ENCODE measurements around the gene SLC25A27.
"Not testable (repeated sequence)": the region's sequence is repeated elsewhere in the genome, so short reads cannot be mapped to it uniquely, and the experiment has no call there.

The SLC25A27 gene

GRCh38 chr6:46629691-46630090 is 23.1 kb upstream of the SLC25A27 start:
- no peak for DNase-seq (ENCODE audit: low read depth)
- H3K27me3 ChIP-seq (replicated peaks; ENCODE audit: control insufficient read depth, insufficient read depth, low read length) = no peaks in the 10 kb centered on the region
- H3K9ac ChIP-seq (ENCODE audit: low read length) = no peak overlapping the region
- peaks cover 5% of the 10 kb centered on the region for H3K4me1 ChIP-seq (ENCODE audit: control insufficient read depth, insufficient read depth, low read length)
- H3K4me3 ChIP-seq (ENCODE audit: low read length) = no peak overlapping the region
- H3K36me3 ChIP-seq (ENCODE audit: control insufficient read depth, insufficient read depth, low read length, severe bottlenecking) = no peaks in the 10 kb centered on the region
- H3K9me3 ChIP-seq (ENCODE audit: control insufficient read depth, low read length) = no peaks in the 10 kb centered on the region

DNA sequence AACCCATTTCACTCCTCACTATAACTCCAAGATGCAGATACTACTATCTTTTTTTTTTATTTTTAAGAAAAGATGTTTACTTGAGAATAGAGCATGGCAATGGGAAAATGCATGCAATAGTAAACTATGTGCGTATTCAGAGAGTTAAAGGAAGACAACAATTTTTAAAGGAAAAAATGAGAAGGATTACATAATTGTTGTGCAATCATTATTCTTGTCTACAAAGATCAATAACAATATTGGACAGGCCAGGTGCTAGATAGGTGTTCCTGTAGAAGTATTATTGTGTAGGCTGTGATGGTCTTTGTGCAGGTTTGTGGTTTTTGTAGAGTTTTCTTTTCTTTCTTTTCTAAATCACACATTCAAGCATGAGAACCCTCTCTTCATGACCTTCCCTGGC is 20.7 kb upstream of the SLC25A27 start:
- Histone ChIP-seq H3K9ac (ENCODE audit: low read length) (no peak overlapping the region), H3K4me3 (ENCODE audit: low read length) (no peak overlapping the region), H3K4me1 (ENCODE audit: control insufficient read depth, insufficient read depth, low read length) (peaks cover 6% of the 10 kb centered on the region), H3K9me3 (ENCODE audit: control insufficient read depth, low read length) (no peaks in the 10 kb centered on the region), H3K27me3 (replicated peaks; ENCODE audit: control insufficient read depth, insufficient read depth, low read length) (no peaks in the 10 kb centered on the region), H3K36me3 (ENCODE audit: control insufficient read depth, insufficient read depth, low read length, severe bottlenecking) (no peaks in the 10 kb centered on the region)
- no peak for DNase-seq (ENCODE audit: low read depth)

DNA sequence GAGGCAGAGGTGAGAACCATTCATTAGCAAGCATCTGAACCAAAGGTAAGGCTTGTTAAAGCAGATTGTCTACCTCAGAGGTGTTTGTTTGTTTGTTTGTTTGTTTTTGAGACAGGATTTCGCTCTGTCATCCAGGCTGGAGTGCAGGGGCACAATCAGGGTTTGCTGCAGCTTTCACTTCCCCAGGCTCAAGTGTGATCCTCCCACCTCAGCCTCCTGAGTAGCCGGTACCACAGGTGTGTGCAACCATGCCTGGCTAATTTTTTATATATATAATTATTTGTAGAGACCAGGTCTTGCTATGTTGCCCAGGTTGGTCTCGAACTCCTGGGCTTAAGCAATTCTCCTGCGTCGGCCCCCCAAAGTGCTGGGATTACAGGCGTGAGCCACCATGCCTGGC is 17.3 kb upstream of the SLC25A27 start:
- no peaks in the 10 kb centered on the region for H3K27me3 ChIP-seq (replicated peaks; ENCODE audit: control insufficient read depth, insufficient read depth, low read length)
- DNase-seq (ENCODE audit: low read depth) = no peak

DNA sequence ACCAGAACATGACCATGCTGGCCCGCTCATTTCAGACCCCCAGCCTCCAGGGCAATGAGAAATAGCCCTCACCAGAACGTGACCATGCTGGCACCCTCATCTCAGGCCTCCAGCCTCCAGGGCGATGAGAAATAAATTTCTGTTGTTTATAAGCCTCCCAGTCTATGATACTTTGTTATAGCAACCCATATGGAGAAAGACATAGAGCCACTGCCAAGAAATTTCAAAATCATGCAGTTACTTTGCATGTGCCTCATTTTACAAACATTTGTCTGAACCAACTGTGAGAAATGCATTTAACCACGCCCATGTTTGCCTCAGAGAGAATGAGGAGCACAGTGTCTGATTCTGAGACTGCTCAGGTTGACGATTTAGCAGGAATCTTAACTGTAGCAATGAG is 15.6 kb upstream of the SLC25A27 start:
- Histone ChIP-seq H3K36me3 (ENCODE audit: control insufficient read depth, insufficient read depth, low read length, severe bottlenecking) (no peaks in the 10 kb centered on the region), H3K4me3 (ENCODE audit: low read length) (peak overlapping the region; percentile 23), H3K4me1 (ENCODE audit: control insufficient read depth, insufficient read depth, low read length) (peaks cover 12% of the 10 kb centered on the region), H3K9ac (ENCODE audit: low read length) (no peak overlapping the region), H3K27me3 (replicated peaks; ENCODE audit: control insufficient read depth, insufficient read depth, low read length) (no peaks in the 10 kb centered on the region), H3K9me3 (ENCODE audit: control insufficient read depth, low read length) (no peaks in the 10 kb centered on the region)
- DNase-seq (ENCODE audit: low read depth) = peak; percentile 97

More for the DNA sequence above, 17.3 kb upstream of the SLC25A27 start:
- H3K4me3 ChIP-seq (ENCODE audit: low read length) = no peak overlapping the region
- H3K4me1 ChIP-seq (ENCODE audit: control insufficient read depth, insufficient read depth, low read length) = peaks cover 12% of the 10 kb centered on the region
- H3K36me3 ChIP-seq (ENCODE audit: control insufficient read depth, insufficient read depth, low read length, severe bottlenecking) = no peaks in the 10 kb centered on the region
- H3K9me3 ChIP-seq (ENCODE audit: control insufficient read depth, low read length) = no peaks in the 10 kb centered on the region
- no peak overlapping the region for H3K9ac ChIP-seq (ENCODE audit: low read length)

DNA sequence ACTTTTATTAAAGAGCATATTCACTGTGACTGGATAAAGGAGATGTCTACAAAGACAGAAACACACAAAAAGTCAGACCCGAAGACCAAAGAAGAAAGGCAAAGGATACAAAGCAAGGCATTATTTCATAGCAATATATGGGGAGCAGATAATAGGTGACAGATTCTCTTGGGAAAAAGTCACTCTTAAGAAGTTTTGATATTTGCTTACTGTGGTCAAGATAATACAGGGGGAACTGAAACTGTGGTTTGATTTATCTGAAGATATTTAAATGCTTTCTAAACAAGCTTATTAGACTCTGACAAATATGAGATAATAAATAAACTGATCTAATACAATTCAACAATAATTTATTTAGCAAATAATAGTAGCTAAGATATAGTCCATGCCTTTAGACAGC is 14.8 kb upstream of the SLC25A27 start:
- Histone ChIP-seq H3K9ac (ENCODE audit: low read length) (no peak overlapping the region), H3K27me3 (replicated peaks; ENCODE audit: control insufficient read depth, insufficient read depth, low read length) (no peaks in the 10 kb centered on the region), H3K9me3 (ENCODE audit: control insufficient read depth, low read length) (no peaks in the 10 kb centered on the region), H3K36me3 (ENCODE audit: control insufficient read depth, insufficient read depth, low read length, severe bottlenecking) (no peaks in the 10 kb centered on the region), H3K4me1 (ENCODE audit: control insufficient read depth, insufficient read depth, low read length) (peaks cover 12% of the 10 kb centered on the region), H3K4me3 (ENCODE audit: low read length) (no peak overlapping the region)
- DNase-seq (ENCODE audit: low read depth) = no peak

GRCh38 chr6:46638650-46639049 is 14.1 kb upstream of the SLC25A27 start:
- no peak for DNase-seq (ENCODE audit: low read depth)
- no peaks in the 10 kb centered on the region for H3K36me3 ChIP-seq (ENCODE audit: control insufficient read depth, insufficient read depth, low read length, severe bottlenecking)
- H3K4me1 ChIP-seq (ENCODE audit: control insufficient read depth, insufficient read depth, low read length) = peaks cover 12% of the 10 kb centered on the region
- no peaks in the 10 kb centered on the region for H3K27me3 ChIP-seq (replicated peaks; ENCODE audit: control insufficient read depth, insufficient read depth, low read length)
- H3K9me3 ChIP-seq (ENCODE audit: control insufficient read depth, low read length) = no peaks in the 10 kb centered on the region
- no peak overlapping the region for H3K4me3 ChIP-seq (ENCODE audit: low read length)
- no peak overlapping the region for H3K9ac ChIP-seq (ENCODE audit: low read length)

DNA sequence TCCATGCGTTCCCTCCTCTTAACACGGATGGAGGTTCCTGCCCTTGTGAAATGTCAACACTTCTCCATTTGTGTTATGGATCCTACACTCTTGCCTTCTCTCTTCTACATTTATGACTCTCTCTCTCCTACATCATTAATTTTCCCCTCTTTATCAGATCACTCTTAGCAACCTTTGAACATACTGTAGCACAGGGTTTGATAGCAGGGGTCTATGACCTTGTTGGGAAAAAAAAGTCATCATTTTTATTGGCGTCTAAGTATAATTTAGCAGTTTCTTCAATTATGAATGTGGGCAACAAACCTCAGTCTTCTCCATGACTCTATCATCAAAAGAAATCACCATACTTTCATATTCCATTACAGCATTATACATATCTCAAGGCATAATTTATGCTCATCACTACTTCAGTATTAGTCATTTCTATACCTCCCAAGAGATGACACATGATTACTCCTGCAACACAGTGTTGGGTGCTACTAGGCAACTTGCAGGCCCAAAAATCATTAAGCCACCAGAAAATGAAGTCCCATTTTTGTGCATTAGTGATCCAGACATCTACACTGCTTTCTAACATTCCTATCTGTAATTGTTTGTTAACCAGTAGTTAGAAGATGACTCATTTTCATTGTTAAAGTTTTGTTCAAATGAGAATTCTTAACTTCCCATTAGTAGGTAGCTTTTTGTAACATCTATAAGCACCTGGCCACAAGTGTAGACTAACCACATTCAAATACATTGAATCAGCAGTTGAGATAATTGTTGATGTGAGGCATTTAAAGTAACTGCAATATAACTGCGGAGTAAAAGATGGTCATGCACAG is 9.6 kb upstream of the SLC25A27 start:
- Histone ChIP-seq H3K4me1 (ENCODE audit: control insufficient read depth, insufficient read depth, low read length) (no peaks in the 10 kb centered on the region), H3K27me3 (replicated peaks; ENCODE audit: control insufficient read depth, insufficient read depth, low read length) (no peaks in the 10 kb centered on the region), H3K9me3 (ENCODE audit: control insufficient read depth, low read length) (no peaks in the 10 kb centered on the region), H3K9ac (ENCODE audit: low read length) (no peak overlapping the region), H3K36me3 (ENCODE audit: control insufficient read depth, insufficient read depth, low read length, severe bottlenecking) (no peaks in the 10 kb centered on the region), H3K4me3 (ENCODE audit: low read length) (no peak overlapping the region)
- no peak for DNase-seq (ENCODE audit: low read depth)

DNA sequence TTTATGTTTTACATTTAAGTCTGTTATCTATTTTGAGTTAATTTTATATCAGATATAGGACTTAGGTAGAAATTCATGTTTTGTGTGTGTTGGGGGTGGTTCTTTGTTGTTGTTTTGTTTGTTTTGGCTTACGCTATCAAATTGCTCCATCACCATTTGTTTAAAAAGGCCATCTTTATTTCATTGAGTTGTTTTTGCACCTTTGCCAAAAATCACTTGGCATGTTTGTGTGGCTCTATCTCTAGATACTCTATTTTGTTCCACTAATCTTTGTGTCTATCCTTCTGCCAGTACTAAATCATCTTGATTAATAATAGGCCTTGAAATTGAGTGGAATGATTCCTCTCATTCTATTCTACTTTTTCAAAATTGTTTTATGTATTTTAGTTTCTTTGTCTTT is 7.5 kb upstream of the SLC25A27 start:
- no peak for DNase-seq (ENCODE audit: low read depth)
- no peaks in the 10 kb centered on the region for H3K4me1 ChIP-seq (ENCODE audit: control insufficient read depth, insufficient read depth, low read length)
- H3K9me3 ChIP-seq (ENCODE audit: control insufficient read depth, low read length) = no peaks in the 10 kb centered on the region
- no peaks in the 10 kb centered on the region for H3K36me3 ChIP-seq (ENCODE audit: control insufficient read depth, insufficient read depth, low read length, severe bottlenecking)
- H3K9ac ChIP-seq (ENCODE audit: low read length) = no peak overlapping the region
- no peaks in the 10 kb centered on the region for H3K27me3 ChIP-seq (replicated peaks; ENCODE audit: control insufficient read depth, insufficient read depth, low read length)
- H3K4me3 ChIP-seq (ENCODE audit: low read length) = no peak overlapping the region

DNA sequence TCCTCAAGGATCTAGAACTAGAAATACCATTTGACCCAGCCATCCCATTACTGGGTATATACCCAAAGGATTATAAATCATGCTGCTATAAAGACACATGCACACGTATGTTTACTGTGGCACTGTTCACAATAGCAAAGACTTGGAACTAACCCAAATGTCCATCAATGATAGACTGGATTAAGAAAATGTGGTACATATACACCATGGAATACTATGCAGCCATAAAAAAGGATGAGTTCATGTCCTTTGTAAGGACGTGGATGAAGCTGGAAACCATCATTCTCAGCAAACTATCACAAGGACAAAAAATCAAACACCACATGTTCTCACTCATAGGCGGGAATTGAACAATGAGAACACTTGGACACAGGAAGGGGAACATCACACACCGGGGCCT is 4.7 kb upstream of the SLC25A27 start:
- not testable (repeated sequence) for H3K36me3 ChIP-seq (ENCODE audit: control insufficient read depth, insufficient read depth, low read length, severe bottlenecking); H3K27me3 ChIP-seq (replicated peaks; ENCODE audit: control insufficient read depth, insufficient read depth, low read length); H3K9ac ChIP-seq (ENCODE audit: low read length); H3K4me1 ChIP-seq (ENCODE audit: control insufficient read depth, insufficient read depth, low read length); DNase-seq (ENCODE audit: low read depth); H3K4me3 ChIP-seq (ENCODE audit: low read length); H3K9me3 ChIP-seq (ENCODE audit: control insufficient read depth, low read length)

- Histone ChIP-seq H3K9ac (ENCODE audit: low read length) (no peak overlapping the region), H3K4me3 (ENCODE audit: low read length) (no peak overlapping the region), H3K4me1 (ENCODE audit: control insufficient read depth, insufficient read depth, low read length) (peaks cover 11% of the 10 kb centered on the region), H3K27me3 (replicated peaks; ENCODE audit: control insufficient read depth, insufficient read depth, low read length) (no peaks in the 10 kb centered on the region), H3K9me3 (ENCODE audit: control insufficient read depth, low read length) (no peaks in the 10 kb centered on the region), H3K36me3 (ENCODE audit: control insufficient read depth, insufficient read depth, low read length, severe bottlenecking) (no peaks in the 10 kb centered on the region)
- DNase-seq (ENCODE audit: low read depth) = no peak
Observed at GRCh38 chr6:46648869-46649492, 3.8 kb upstream of the SLC25A27 start.

DNA sequence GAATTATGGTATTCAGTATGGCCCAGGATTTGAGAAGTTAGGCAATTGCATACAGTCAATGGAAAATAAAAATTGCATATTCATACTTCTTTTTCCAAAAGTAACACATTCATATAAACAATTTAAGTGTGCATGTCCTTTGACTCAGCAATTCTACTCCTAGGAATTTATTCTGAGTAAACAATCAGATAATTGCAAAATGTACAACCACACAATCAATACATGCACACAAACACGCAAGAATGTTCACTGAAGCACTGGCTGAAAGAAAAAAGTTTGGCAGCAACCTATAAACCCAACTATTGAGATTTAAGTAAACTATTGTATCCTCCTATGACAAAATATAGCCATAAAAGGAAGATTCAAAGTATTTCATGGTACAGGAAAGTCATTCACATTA is 1.8 kb upstream of the SLC25A27 start:
- no peak overlapping the region for H3K9ac ChIP-seq (ENCODE audit: low read length)
- H3K9me3 ChIP-seq (ENCODE audit: control insufficient read depth, low read length) = no peaks in the 10 kb centered on the region
- peaks cover 12% of the 10 kb centered on the region for H3K4me1 ChIP-seq (ENCODE audit: control insufficient read depth, insufficient read depth, low read length)
- H3K36me3 ChIP-seq (ENCODE audit: control insufficient read depth, insufficient read depth, low read length, severe bottlenecking) = no peaks in the 10 kb centered on the region
- no peak overlapping the region for H3K4me3 ChIP-seq (ENCODE audit: low read length)
- peak; percentile 58 for DNase-seq (ENCODE audit: low read depth)
- H3K27me3 ChIP-seq (replicated peaks; ENCODE audit: control insufficient read depth, insufficient read depth, low read length) = no peaks in the 10 kb centered on the region

All from adipocyte (in vitro differentiated cells).